Measurements from ENCODE around the gene SLC9A9. TPM values are rescaled to one million over a fixed set of nuclear protein-coding genes. Genes with fewer than 3 reads are reported as not detected.
A peak's percentile ranks its signal among the peaks of the same experiment; 100 is the strongest.

The SLC9A9 gene
- total and polyA plus RNA-seq, 9 of the 15 experiments (the other 6 are each of a cell fraction or from before 2014, with no cell fraction given): 0.03 to 0.13 TPM; not detected in 7

GRCh38 chr3:143596957-143597642 lies 251.2 kb downstream of the SLC9A9 start (continued):
- TF ChIP-seq VEZF1 (CRISPR knock-in tag; IDR thresholded peaks at IDR 0.05) (no peak), ATF2 (CRISPR knock-in tag; IDR thresholded peaks at IDR 0.05) (no peak), DPF2 (IDR thresholded peaks at IDR 0.05) (0 out of 2 replicates have a peak, but pooled peaks have one; percentile 20), CBFA2T2 (conservative IDR thresholded peaks at IDR 0.05) (no peak), ZFP1 (CRISPR knock-in tag; IDR thresholded peaks at IDR 0.05) (no peak), JUND (IDR thresholded peaks at IDR 0.05; ENCODE audit: borderline replicate concordance, low read depth, low read length) (0 out of 2 replicates have a peak, but pooled peaks have one; percentile 20), JUND (tag; IDR thresholded peaks at IDR 0.05; ENCODE audit: borderline replicate concordance, low read depth, low read length) (no peak; the same call in 2 of the 3 replicates), HNRNPUL1 (IDR thresholded peaks at IDR 0.05; ENCODE audit: low read length) (no peak), MNT (conservative IDR thresholded peaks at IDR 0.05) (no peak), TEAD4 (IDR thresholded peaks at IDR 0.05; ENCODE audit: low read length) (no peak), TEAD4 (CRISPR knock-in tag; IDR thresholded peaks at IDR 0.05; ENCODE audit: borderline replicate concordance) (no peak), FOXP1 (CRISPR knock-in tag; IDR thresholded peaks at IDR 0.05) (no peak), DACH1 (IDR thresholded peaks at IDR 0.05; ENCODE audit: partially characterized antibody) (no peak), IRF1 (CRISPR knock-in tag; IDR thresholded peaks at IDR 0.05; ENCODE audit: borderline replicate concordance) (no peak), DEAF1 (CRISPR knock-in tag; IDR thresholded peaks at IDR 0.05) (no peak), ZNF561 (CRISPR knock-in tag; conservative IDR thresholded peaks at IDR 0.05) (no peak), ILK (tag; IDR thresholded peaks at IDR 0.05; ENCODE audit: borderline replicate concordance, low read depth) (no peak), SREBF2 (CRISPR knock-in tag; IDR thresholded peaks at IDR 0.05) (no peak), MAFF (IDR thresholded peaks at IDR 0.05; ENCODE audit: low read length) (peak; percentile 89), ZNF583 (CRISPR knock-in tag; IDR thresholded peaks at IDR 0.05) (0 out of 2 replicates have a peak, but pooled peaks have one; percentile 55), MXI1 (IDR thresholded peaks at IDR 0.05; ENCODE audit: low read depth, low read length) (no peak), STAT5A (IDR thresholded peaks at IDR 0.05; ENCODE audit: borderline replicate concordance, low read length) (no peak)
